Mucosa of stomach (tissue), 1 donor: ENCODE data around the gene ATXN7L2.

ENCODE experiments used
- H3K27me3 ChIP-seq: one replicate; pipeline ENCODE4 v1.7.0; 2013; ENCODE audit warnings: mild to moderate bottlenecking, low read length; ENCODE audit not compliant: control insufficient read depth, insufficient read depth
- H3K36me3 ChIP-seq: one replicate; pipeline ENCODE4 v1.7.0; 2013; ENCODE audit warnings: low read length; ENCODE audit not compliant: control insufficient read depth, insufficient read depth
- H3K4me1 ChIP-seq: one replicate; pipeline ENCODE4 v1.7.0; 2013; ENCODE audit warnings: mild to moderate bottlenecking, low read length; ENCODE audit not compliant: control insufficient read depth, insufficient read depth
- H3K4me3 ChIP-seq: one replicate; pipeline ENCODE4 v1.7.0; 2013; ENCODE audit warnings: low read length
- H3K9ac ChIP-seq: one replicate; pipeline ENCODE4 v1.7.0; 2013; ENCODE audit warnings: mild to moderate bottlenecking, low read length, moderate library complexity
- H3K9me3 ChIP-seq: one replicate; pipeline ENCODE4 v1.7.0; 2013; ENCODE audit warnings: mild to moderate bottlenecking, low read length, moderate library complexity; ENCODE audit not compliant: control insufficient read depth
- donor health status: Pancreatic carcinoma.

The ATXN7L2 gene

DNA sequence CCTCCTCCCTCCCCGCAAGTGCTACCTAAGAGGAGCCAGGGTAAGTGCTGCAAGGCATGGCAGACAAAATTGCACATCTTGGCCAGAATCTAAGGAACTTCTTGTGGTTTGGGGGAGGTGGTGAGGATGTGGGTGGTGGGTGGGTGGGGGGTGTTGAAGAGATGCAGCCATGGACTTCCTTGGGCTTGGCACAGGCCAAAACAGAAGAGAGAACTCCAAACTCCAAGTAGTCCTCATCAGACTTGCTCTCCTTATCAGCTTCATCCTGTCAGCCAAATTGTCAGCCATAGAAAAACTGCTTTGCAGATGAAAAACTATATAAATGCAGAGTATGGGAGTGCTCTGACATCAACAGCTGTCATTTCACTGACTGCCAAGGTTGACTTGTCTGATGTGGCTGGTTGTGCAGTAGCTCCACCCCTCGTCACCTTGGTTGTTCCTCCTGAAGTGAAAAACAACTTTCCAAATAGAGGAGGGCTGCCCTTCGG, 18.7 kb downstream of the ATXN7L2 start:
- Histone ChIP-seq H3K4me1 (peaks cover 6% of the 10 kb centered on the region), H3K36me3 (peaks cover under 1% of the 10 kb centered on the region), H3K27me3 (no peaks in the 10 kb centered on the region), H3K4me3 (no peak overlapping the region), H3K9ac (no peak overlapping the region), H3K9me3 (no peaks in the 10 kb centered on the region)

DNA sequence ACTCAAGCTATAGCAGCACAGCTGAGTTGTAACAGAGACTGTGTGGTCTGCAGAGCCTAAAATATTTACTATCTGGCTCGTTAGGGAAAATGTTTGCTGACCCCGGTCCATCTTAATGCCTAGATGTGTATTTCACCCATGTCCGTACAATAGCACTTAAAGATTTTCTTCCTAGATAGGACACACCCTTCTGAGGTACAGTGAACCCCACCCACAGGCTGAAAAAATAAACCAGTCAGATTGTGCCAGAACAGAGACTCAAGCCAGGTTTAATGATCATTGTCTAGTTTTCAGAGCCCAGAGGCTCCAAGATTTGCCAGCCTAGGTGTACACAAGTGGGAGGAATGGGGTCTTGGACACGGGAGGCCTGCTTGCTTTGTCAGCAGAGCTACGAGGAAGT, 20.2 kb downstream of the ATXN7L2 start:
- H3K9ac ChIP-seq, result no peak overlapping the region
- H3K4me3 ChIP-seq, result no peak overlapping the region
- no peaks in the 10 kb centered on the region for H3K36me3 ChIP-seq
- H3K27me3 ChIP-seq, result no peaks in the 10 kb centered on the region
- H3K4me1 ChIP-seq, result peaks cover 9% of the 10 kb centered on the region
- no peaks in the 10 kb centered on the region for H3K9me3 ChIP-seq

DNA sequence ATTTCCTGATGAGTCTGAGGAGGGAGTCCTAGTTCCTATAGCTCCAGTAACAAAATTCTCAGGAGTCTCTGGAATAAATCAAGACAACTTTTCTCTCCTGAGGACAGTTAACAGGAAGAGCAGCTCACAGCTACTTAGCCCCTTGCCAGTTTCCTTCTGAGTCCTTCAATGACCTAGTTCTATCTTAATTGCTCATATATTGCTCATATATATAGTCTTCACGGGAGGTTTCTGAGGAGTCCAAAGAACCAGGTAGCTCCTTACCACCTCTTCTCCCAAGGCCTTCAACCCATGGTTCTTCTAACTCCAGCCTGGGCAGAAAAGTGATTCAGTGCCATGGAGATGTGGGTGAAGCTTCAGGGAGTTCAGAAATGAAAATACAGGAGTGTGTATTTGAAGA, 21.3 kb downstream of the ATXN7L2 start:
- Histone ChIP-seq H3K4me3 (no peak overlapping the region), H3K9ac (no peak overlapping the region), H3K27me3 (no peaks in the 10 kb centered on the region), H3K4me1 (peaks cover 12% of the 10 kb centered on the region), H3K36me3 (no peaks in the 10 kb centered on the region), H3K9me3 (no peaks in the 10 kb centered on the region)

DNA sequence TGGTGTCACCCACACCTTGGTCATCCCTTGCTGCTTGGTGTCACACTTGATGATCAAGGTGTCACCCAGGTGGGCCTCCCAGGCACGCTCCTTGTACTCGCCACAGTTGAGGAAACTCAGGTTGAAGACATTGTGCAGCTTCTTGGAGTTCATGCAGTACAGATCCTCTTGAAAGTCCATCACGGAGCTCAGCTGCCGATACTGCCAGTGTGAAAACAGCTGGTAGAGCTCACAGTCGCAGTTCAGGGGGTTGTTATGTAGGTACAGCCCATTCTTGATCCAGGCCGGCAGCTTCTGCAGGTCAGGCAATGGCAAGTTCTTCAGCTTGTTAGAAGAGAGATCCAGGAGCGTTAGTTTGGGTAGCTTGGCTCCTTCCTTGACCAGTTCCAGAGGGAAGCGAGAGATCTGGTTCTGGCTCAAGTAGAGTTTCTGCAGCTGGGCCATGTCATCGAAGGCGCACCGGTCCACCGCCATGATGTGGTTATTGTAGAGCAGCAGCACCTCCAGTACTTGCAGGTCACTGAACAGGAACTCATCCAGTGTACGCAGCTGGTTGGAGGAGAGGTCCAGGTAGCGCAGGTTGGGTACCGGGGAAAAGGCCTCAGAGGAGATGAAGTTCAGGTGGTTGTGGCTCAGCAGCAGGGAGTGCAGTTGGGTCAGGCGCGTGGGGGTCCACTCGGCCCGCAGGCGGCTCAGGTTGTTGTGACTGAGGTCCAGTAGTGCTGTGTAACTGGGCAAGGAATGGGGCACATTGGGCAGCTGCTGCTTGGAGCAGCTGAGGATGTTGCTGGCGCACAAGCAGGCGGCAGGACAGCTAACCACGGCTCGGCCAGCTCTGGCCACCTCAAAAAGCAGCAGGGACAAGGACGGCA, 24.5 kb downstream of the ATXN7L2 start:
- Histone ChIP-seq H3K9ac (no peak overlapping the region), H3K4me1 (peaks cover 12% of the 10 kb centered on the region), H3K36me3 (no peaks in the 10 kb centered on the region), H3K4me3 (no peak overlapping the region), H3K27me3 (peaks cover 4% of the 10 kb centered on the region), H3K9me3 (no peaks in the 10 kb centered on the region)

DNA sequence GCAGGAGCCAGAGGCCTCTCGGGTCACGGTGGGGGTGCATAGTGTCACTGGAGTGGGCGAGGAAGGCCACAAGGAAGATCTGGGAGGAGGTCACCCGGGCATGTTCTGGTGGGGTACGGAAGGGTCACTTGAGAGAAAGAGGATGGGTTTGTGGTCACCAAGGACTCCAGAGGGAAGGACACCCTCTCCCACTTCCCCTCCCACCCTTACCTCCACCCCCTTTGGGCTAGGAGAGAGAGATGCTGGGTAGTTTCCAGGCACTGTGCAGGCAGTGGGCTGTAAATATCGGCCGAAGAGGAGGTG, 25.1 kb downstream of the ATXN7L2 start:
- peaks cover 4% of the 10 kb centered on the region for H3K27me3 ChIP-seq
- H3K4me1 ChIP-seq, result peaks cover 9% of the 10 kb centered on the region
- H3K9ac ChIP-seq, result peak overlapping the region; percentile 50
- no peaks in the 10 kb centered on the region for H3K36me3 ChIP-seq
- H3K9me3 ChIP-seq, result no peaks in the 10 kb centered on the region
- no peak overlapping the region for H3K4me3 ChIP-seq

DNA sequence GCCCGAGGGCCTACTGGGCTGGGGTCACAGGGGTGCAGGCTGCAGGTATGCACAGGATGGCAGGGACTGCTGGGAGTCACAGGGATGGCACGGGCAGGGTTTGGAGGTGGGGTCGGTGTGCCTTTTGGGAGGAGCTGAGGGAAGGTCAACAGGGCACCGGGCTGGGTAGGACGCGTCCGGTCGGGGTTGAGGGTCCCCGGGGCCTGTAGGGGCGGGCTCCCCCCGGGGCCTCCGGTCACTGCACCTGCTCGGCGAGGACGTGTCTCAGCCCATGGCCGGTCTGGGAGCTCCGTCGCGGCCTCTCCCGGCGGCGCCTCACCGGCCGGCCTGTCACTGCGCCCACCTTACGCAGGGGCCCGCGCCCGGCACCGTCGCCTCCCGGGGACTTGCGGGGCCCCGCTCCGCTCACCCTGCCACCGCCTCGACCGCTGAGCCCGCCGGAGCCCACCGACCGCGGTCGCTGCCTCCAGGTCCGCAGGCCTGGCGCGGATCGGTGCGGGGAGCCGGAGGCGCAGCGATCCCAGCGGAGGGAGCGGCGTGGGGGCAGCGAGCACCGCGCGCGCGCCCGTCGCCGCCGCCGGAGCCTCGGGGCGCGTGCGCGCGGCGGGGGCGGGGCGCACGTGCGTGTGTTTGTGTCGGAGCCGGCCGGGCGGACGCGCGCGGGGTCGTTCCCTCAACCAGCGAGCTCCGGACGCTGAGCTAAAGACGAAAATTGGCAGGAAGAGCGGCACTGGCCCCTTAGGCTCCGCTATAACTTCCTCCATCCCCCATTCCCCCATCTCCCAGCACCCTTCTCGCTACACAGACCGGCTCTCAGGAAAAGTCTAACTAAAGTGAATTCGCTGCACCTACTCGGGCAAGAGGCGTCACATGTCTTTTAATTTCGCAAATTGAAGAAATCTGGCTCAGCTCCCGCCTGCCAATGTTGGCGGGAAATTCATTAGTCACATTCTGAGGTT, 25.8 kb downstream of the ATXN7L2 start, which contains the start of gene AMIGO1:
TSS of gene AMIGO1 (minus strand) at position 552 of the 959 bp plus-strand sequence. CDS start 815 bp downstream, outside the sequence.
- Histone ChIP-seq H3K36me3 (no peaks in the 10 kb centered on the region), H3K9ac (peak within 1 kb of the TSS; percentile 50), H3K9me3 (no peaks in the 10 kb centered on the region), H3K27me3 (peaks cover 4% of the 10 kb centered on the region), H3K4me3 (peak within 1 kb of the TSS; percentile 40), H3K4me1 (peaks cover 5% of the 10 kb centered on the region)

DNA sequence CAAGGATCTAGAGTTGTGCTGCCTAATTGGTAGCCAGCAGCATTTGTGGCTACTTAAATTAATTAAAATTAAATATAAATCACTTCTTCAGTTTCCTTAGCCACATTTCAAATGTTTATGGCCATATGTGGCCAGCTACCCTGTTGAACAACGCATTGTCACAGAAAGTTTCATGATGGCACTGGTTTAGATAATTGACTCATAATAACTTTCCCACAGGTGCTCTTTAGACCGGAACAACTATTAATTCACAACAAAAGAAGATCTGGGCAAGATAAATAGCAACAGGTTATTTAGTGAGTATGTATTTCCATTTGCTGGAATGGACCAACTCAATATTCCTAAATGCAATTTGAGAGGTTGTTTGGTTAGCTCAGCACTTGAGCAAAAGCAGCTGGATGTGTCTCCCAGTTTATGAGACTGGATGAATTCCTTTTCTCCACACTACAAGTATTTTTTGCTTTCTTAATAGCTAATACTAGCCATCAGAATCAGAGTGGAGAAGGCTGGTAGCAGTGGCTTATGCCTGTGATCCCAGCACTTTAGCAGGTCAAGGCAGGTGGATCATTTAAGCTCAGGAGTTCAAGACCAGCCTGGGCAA, 29.5 kb downstream of the ATXN7L2 start:
- Histone ChIP-seq H3K9me3 (no peaks in the 10 kb centered on the region), H3K4me3 (no peak overlapping the region), H3K36me3 (no peaks in the 10 kb centered on the region), H3K9ac (no peak overlapping the region), H3K4me1 (peaks cover 12% of the 10 kb centered on the region), H3K27me3 (peaks cover 4% of the 10 kb centered on the region)

DNA sequence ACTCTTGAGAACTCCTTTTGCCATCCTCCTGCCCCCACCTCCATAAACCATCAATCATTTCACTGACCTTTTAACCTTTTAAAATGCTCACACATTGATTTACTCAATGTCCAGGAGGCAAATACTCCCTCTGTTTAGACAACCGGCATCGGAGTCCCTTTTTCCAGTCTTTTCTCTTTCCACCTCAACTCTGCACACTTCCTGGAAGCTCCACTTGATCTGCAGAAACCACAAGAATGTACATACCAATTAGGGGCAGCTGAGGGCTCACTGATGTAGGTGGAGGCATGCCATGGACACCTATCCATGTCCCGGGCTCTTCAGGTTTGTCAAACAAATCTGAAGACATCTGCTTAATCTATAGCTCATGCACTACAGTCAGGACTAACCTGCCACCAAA, 31.1 kb downstream of the ATXN7L2 start:
- H3K4me1 ChIP-seq, result peaks cover 7% of the 10 kb centered on the region
- H3K27me3 ChIP-seq, result peaks cover 4% of the 10 kb centered on the region
- no peak overlapping the region for H3K4me3 ChIP-seq

DNA sequence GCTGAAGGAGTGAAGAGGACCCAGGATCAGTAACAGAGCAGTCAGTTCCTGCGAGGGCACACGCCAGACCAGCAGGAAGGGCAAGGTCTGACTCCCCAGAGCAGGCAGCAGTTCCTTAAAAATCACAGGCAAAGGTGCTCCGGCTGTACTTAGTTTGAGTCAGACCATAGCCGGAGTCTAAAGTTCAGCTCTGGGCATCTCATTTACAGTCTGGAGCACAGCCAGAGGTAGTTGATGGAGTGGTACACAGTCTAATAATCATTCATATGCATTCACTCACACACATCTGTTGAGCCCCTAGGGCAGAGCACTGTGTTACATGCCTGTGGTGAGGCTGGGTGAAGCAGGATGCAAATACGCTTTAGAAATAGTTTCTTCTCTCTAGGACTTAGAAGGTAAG, 33.2 kb downstream of the ATXN7L2 start:
- H3K4me3 ChIP-seq, result no peak overlapping the region
- H3K9me3 ChIP-seq, result no peaks in the 10 kb centered on the region
- peaks cover 7% of the 10 kb centered on the region for H3K4me1 ChIP-seq
- no peak overlapping the region for H3K9ac ChIP-seq
- H3K27me3 ChIP-seq, result peaks cover 2% of the 10 kb centered on the region
- no peaks in the 10 kb centered on the region for H3K36me3 ChIP-seq

More for the DNA sequence above, 31.1 kb downstream of the ATXN7L2 start:
- Histone ChIP-seq H3K36me3 (no peaks in the 10 kb centered on the region), H3K9me3 (no peaks in the 10 kb centered on the region), H3K9ac (no peak overlapping the region)

DNA sequence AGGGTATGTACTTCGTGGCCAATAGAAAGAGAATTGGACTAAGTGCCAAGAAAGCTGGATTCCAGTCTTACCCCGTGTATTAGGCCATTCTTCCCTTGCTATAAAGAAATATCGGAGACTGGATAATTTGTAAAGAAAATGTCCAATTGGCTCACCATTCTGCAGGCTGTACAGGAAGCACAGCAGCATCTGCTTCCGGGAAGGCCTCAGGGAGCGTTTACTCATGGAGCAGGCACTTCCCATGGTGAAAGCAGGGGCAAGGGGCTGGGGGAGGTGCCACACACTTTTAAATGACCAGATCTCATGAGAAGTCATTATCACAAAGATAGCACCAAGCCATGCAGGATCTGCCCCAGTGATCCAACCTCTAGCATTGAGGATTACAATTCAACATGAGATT, 33.6 kb downstream of the ATXN7L2 start:
- Histone ChIP-seq H3K36me3 (no peaks in the 10 kb centered on the region), H3K27me3 (peaks cover 3% of the 10 kb centered on the region), H3K9ac (no peak overlapping the region), H3K4me1 (peaks cover 7% of the 10 kb centered on the region), H3K4me3 (no peak overlapping the region), H3K9me3 (no peaks in the 10 kb centered on the region)

DNA sequence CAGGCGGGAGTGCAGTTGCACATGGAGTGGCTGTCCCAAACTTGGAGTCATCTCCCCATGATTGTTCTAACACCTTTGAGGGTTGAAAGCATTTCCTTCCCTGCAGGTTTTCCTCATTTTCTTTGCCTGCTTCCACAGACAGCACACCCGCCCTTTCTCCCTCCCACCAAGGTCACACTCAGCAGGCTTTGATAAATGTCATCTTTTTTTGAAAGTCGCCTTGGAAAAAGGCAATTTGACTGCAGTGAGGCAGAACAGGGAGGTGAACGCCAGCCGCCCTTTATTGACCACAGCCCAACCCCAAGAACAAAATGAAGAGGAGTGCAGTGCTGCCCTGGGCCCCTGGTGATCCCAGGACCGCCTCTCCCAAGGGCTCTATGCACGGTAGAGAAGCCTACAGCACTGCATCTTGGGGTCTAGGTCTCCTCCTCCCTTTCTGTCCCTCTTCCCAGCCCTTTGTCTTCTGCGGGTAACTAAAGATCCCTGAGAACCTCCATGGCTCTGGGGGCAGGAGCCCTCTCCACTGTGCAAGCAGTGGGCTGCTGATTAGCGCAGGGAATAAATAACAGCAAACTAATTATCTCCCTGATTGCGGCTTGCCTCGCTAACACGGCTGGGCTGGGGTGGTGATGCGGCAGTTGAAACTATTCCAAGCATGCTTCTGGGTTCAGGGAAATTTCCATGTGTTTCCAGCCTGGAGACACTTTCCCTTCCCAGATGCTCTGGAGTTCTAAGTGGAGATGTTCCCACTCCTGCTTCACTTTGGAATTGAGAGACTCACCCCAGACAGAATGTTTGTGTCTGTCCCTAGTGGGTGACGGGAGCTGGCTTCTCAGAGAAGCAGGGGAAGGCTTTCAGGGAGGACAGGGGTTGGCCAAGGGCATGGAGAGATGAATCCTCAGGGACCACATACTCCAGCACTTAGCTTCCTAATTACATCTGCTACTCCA, 37.6 kb downstream of the ATXN7L2 start:
- no peak overlapping the region for H3K9ac ChIP-seq

More for the DNA sequence above, 37.6 kb downstream of the ATXN7L2 start:
- H3K4me3 ChIP-seq, result no peak overlapping the region
- peaks cover 3% of the 10 kb centered on the region for H3K27me3 ChIP-seq
- no peaks in the 10 kb centered on the region for H3K9me3 ChIP-seq
- H3K4me1 ChIP-seq, result peaks cover 7% of the 10 kb centered on the region
- H3K36me3 ChIP-seq, result no peaks in the 10 kb centered on the region
